Measurements from ENCODE around the gene RABGAP1L.
"Not testable (repeated sequence)": the region's sequence is repeated elsewhere in the genome, so short reads cannot be mapped to it uniquely, and the experiment has no call there.

The RABGAP1L gene

GRCh38 chr1:174398246-174398645, 238.9 kb downstream of the RABGAP1L start:
- no peak for DNase-seq (ENCODE audit: low spot score)
- no peak overlapping the region for H3K27ac ChIP-seq

GRCh38 chr1:174399211-174399610, 239.9 kb downstream of the RABGAP1L start:
- Histone ChIP-seq H3K4me3 (no peak overlapping the region), H3K27ac (no peak overlapping the region)
- TF ChIP-seq CTCF (IDR thresholded peaks at IDR 0.05) = no peak
- DNase-seq (ENCODE audit: low spot score) = no peak

More at GRCh38 chr1:174398246-174398645, 238.9 kb downstream of the RABGAP1L start:
- H3K4me3 ChIP-seq = no peak overlapping the region
- no peak for TF ChIP-seq CTCF (IDR thresholded peaks at IDR 0.05)

GRCh38 chr1:174401075-174401474, 241.8 kb downstream of the RABGAP1L start:
- DNase-seq (ENCODE audit: low spot score) = no peak
- no peak for TF ChIP-seq CTCF (IDR thresholded peaks at IDR 0.05)
- H3K4me3 ChIP-seq = no peak overlapping the region
- H3K27ac ChIP-seq = no peak overlapping the region

- no peak for TF ChIP-seq CTCF (IDR thresholded peaks at IDR 0.05)
- no peak overlapping the region for H3K4me3 ChIP-seq
- DNase-seq (ENCODE audit: low spot score) = no peak
- no peak overlapping the region for H3K27ac ChIP-seq
Observed at GRCh38 chr1:174405219-174405618, 245.9 kb downstream of the RABGAP1L start.

- no peak for TF ChIP-seq CTCF (IDR thresholded peaks at IDR 0.05)
- DNase-seq (ENCODE audit: low spot score) = no peak
- Histone ChIP-seq H3K27ac (no peak overlapping the region), H3K4me3 (no peak overlapping the region)
Observed at GRCh38 chr1:174406421-174406820, 247.1 kb downstream of the RABGAP1L start.

- no peak overlapping the region for H3K27ac ChIP-seq
- no peak for TF ChIP-seq CTCF (IDR thresholded peaks at IDR 0.05)
- DNase-seq (ENCODE audit: low spot score) = no peak
- no peak overlapping the region for H3K4me3 ChIP-seq
Observed at GRCh38 chr1:174407665-174408064, 248.3 kb downstream of the RABGAP1L start.

GRCh38 chr1:174408146-174408545, 248.8 kb downstream of the RABGAP1L start:
- H3K4me3 ChIP-seq = no peak overlapping the region
- no peak for DNase-seq (ENCODE audit: low spot score)
- TF ChIP-seq CTCF (IDR thresholded peaks at IDR 0.05) = no peak
- H3K27ac ChIP-seq = no peak overlapping the region

GRCh38 chr1:174409801-174410200, 250.5 kb downstream of the RABGAP1L start:
- not testable (repeated sequence) for DNase-seq (ENCODE audit: low spot score); H3K4me3 ChIP-seq; H3K27ac ChIP-seq

Data from coronary artery (tissue), 2 donors.